H9 (cell line): ENCODE measurements around the gene EEF1A1. TPM values are rescaled to one million over a fixed set of nuclear protein-coding genes. Genes with fewer than 3 reads are reported as not detected.

Experiments
- DNase-seq: peaks from one replicate; pipeline ENCODE4 v3.0.0-alpha.2; 2017
- H2AFZ ChIP-seq: one replicate; pipeline ENCODE4 v1.6.1; 2013; ENCODE audit warnings: mild to moderate bottlenecking, low read length, control low read depth, moderate library complexity
- H2AK5ac ChIP-seq: 2 replicates; pipeline ENCODE4 v1.6.1; 2013; ENCODE audit warnings: low read length, control low read depth, mixed read lengths; ENCODE audit not compliant: insufficient read length
- H2BK120ac ChIP-seq: one replicate; pipeline ENCODE4 v1.6.1; 2013; ENCODE audit warnings: low read depth, mild to moderate bottlenecking, low read length, control low read depth, inconsistent platforms; ENCODE audit not compliant: poor library complexity, severe bottlenecking
- H2BK12ac ChIP-seq: 2 replicates; pipeline ENCODE4 v1.6.1; 2013; ENCODE audit warnings: low read length, control low read depth, mixed read lengths, low read depth; ENCODE audit not compliant: insufficient read length
- H2BK15ac ChIP-seq: 2 replicates; pipeline ENCODE4 v1.6.1; 2013; ENCODE audit warnings: low read depth, low read length, control low read depth
- H2BK20ac ChIP-seq: one replicate; pipeline ENCODE4 v1.6.1; 2013; ENCODE audit warnings: low read depth, mild to moderate bottlenecking, low read length, control low read depth, inconsistent platforms; ENCODE audit not compliant: poor library complexity, severe bottlenecking
- H2BK5ac ChIP-seq: 2 replicates; pipeline ENCODE4 v1.6.1; 2013; ENCODE audit warnings: low read length, control low read depth, mixed read lengths; ENCODE audit not compliant: insufficient read length
- H3K14ac ChIP-seq: 2 replicates; pipeline ENCODE4 v1.6.1; 2013; ENCODE audit warnings: low read length, control low read depth; ENCODE audit not compliant: insufficient read depth
- H3K18ac ChIP-seq: 2 replicates; pipeline ENCODE4 v1.6.1; 2013; ENCODE audit warnings: low read depth, mild to moderate bottlenecking, mixed read lengths, low read length, control low read depth; ENCODE audit not compliant: insufficient read length
- H3K23ac ChIP-seq: 2 replicates; pipeline ENCODE4 v1.6.1; 2013; ENCODE audit warnings: low read length, control low read depth, mixed read lengths, low read depth; ENCODE audit not compliant: insufficient read length
- H3K23me2 ChIP-seq: 2 replicates; pipeline ENCODE4 v1.6.1; 2013; ENCODE audit warnings: low read depth, mild to moderate bottlenecking, mixed read lengths, low read length, control low read depth; ENCODE audit not compliant: insufficient read length, poor library complexity, severe bottlenecking
- H3K27ac ChIP-seq: 2 replicates; pipeline ENCODE4 v1.5.1; 2013; ENCODE audit warnings: low read length, control low read depth, mixed read lengths, low read depth; ENCODE audit not compliant: insufficient read length
- H3K27me3 ChIP-seq: 2 replicates; pipeline ENCODE4 v1.6.1; 2013; ENCODE audit warnings: low read length, control low read depth, inconsistent platforms; ENCODE audit not compliant: insufficient read depth
- H3K4ac ChIP-seq: 2 replicates; pipeline ENCODE4 v1.6.1; 2013; ENCODE audit warnings: low read depth, mild to moderate bottlenecking, control low read depth, inconsistent platforms, low read length, moderate library complexity
- H3K4me1 ChIP-seq: 2 replicates; pipeline ENCODE4 v1.6.1; 2013; ENCODE audit warnings: low read length, control low read depth, inconsistent platforms; ENCODE audit not compliant: insufficient read depth
- H3K4me2 ChIP-seq: 2 replicates; pipeline ENCODE4 v1.6.1; 2013; ENCODE audit warnings: low read length, control low read depth, mixed read lengths; ENCODE audit not compliant: insufficient read length, insufficient read depth
- H3K56ac ChIP-seq: 2 replicates; pipeline ENCODE4 v1.6.1; 2013; ENCODE audit warnings: low read depth, mild to moderate bottlenecking, mixed read lengths, low read length, control low read depth; ENCODE audit not compliant: insufficient read length
- H3K79me1 ChIP-seq: 2 replicates; pipeline ENCODE4 v1.6.1; 2013; ENCODE audit warnings: low read depth, mild to moderate bottlenecking, moderate library complexity, low read length, control low read depth, inconsistent platforms; ENCODE audit not compliant: insufficient read depth, poor library complexity, severe bottlenecking
- H3K79me2 ChIP-seq: 2 replicates; pipeline ENCODE4 v1.6.1; 2013; ENCODE audit warnings: low read length, control low read depth, inconsistent platforms; ENCODE audit not compliant: insufficient read depth
- H3K9ac ChIP-seq: 2 replicates; pipeline ENCODE4 v1.6.1; 2013; ENCODE audit warnings: low read length, control low read depth, mixed read lengths; ENCODE audit not compliant: insufficient read length; ENCODE audit errors: extremely low read depth
- H3K9me3 ChIP-seq: one replicate; pipeline ENCODE4 v1.6.1; 2013; ENCODE audit warnings: low read depth, low read length, inconsistent platforms; ENCODE audit not compliant: control insufficient read depth
- H3T11ph ChIP-seq: one replicate; pipeline ENCODE4 v1.6.1; 2013; ENCODE audit warnings: mild to moderate bottlenecking, low read length, control low read depth, inconsistent platforms
- H4K20me1 ChIP-seq: one replicate; pipeline ENCODE4 v1.6.1; 2013; ENCODE audit not compliant: control insufficient read depth, insufficient read length, insufficient read depth
- H4K5ac ChIP-seq: 2 replicates; pipeline ENCODE4 v1.6.1; 2013; ENCODE audit warnings: low read depth, mild to moderate bottlenecking, mixed read lengths, low read length, control low read depth; ENCODE audit not compliant: insufficient read length
- H4K8ac ChIP-seq: replicated peaks from 2 replicates; pipeline ENCODE4 v1.6.1; 2013; ENCODE audit warnings: low read length, control low read depth, mixed read lengths, low read depth; ENCODE audit not compliant: insufficient read length
- H4K91ac ChIP-seq: 2 replicates; pipeline ENCODE4 v1.6.1; 2013; ENCODE audit warnings: low read depth, mild to moderate bottlenecking, moderate library complexity, mixed read lengths, low read length, control low read depth; ENCODE audit not compliant: insufficient read length
- H3K27ac Mint-ChIP-seq, 3 experiments: 2 replicates in 2 of 3; 3 replicates in 1 of 3; pipeline ENCODE4 v1.8.0; 2020 to 2021; ENCODE audit warnings: mixed read lengths in 3 of 3, mild to moderate bottlenecking in 1 of 3, moderate library complexity in 1 of 3
- H3K27me3 Mint-ChIP-seq: 2 replicates; pipeline ENCODE4 v1.8.0; 2021; ENCODE audit warnings: low read depth, mild to moderate bottlenecking, moderate library complexity, mixed read lengths
- H3K36me3 Mint-ChIP-seq, 3 experiments: 2 replicates in 2 of 3; 3 replicates in 1 of 3; pipeline ENCODE4 v1.8.0; 2020 to 2021; ENCODE audit warnings: low read depth in 3 of 3, mixed read lengths in 3 of 3; ENCODE audit not compliant: insufficient read depth in 1 of 3
- H3K4me1 Mint-ChIP-seq, 2 experiments: 2 replicates each; pipeline ENCODE4 v1.8.0; 2020; ENCODE audit warnings: mixed read lengths in 2 of 2
- H3K4me3 Mint-ChIP-seq, 2 experiments: 2 replicates in 1 of 2; 3 replicates in 1 of 2; pipeline ENCODE4 v1.8.0; 2020 to 2021; ENCODE audit warnings: mild to moderate bottlenecking in 2 of 2, mixed read lengths in 2 of 2, moderate library complexity in 1 of 2
- H3K9me3 Mint-ChIP-seq, 2 experiments: 2 replicates in 1 of 2; 3 replicates in 1 of 2; pipeline ENCODE4 v1.8.0; 2020; ENCODE audit warnings: mild to moderate bottlenecking in 2 of 2, mixed read lengths in 2 of 2, moderate library complexity in 1 of 2
- CTCF ChIP-seq: fragments of 200-600 bp; sonication (generic); conservative IDR thresholded peaks from 3 replicates; pipeline ENCODE4 v1.8.0; 2021; ENCODE audit warnings: antibody characterized with exemption, mild to moderate bottlenecking
- WGBS: extraction: QIAGEN DNeasy Blood & Tissue Kit; methylation state at CpG from one replicate; pipeline ENCODE4 v1.1.7; 2013; ENCODE audit warnings: missing lambda C conversion rate, low lambda C conversion rate, mixed read lengths; ENCODE audit not compliant: insufficient read length; ENCODE audit errors: extremely low coverage; 5-methylcytosine and 5-hydroxymethylcytosine counted together
- total RNA-seq: library from RNA; stranded (reverse); gene quantifications from 2 replicates; pipeline ENCODE4 v1.2.1, GENCODE V29; 2021

Gene EEF1A1
- total RNA-seq, 1 experiment from 2014 or later: 13,057 TPM

DNA sequence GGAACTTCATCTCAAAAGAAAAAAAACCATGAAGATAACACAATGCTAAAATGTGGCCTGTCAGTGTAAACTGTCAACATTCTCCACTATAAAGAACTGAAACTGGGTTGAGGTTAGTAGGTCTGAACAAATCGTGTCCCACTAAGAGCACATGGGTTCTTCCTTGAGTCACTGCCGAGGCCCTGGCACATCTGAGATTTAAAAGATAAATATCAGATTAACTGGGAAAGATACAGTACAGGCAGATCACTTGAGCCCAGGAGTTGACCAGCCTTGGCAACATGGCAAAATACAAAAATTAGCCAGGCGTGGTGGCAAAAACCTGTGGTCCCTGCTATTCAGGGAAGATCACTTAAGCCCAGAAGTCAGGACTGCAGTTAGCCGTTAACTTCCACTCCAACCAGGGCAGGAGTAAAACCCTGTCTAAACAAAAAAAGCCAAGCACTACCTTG is 5.6 kb downstream of the EEF1A1 start:
- no peak overlapping the region for H4K91ac ChIP-seq
- H3K27ac ChIP-seq: peak overlapping the region; percentile 22
- H3K36me3 Mint-ChIP-seq: peaks cover 38 to 64% (median 53%) of the 10 kb centered on the region in 3 experiments
- H3K4me2 ChIP-seq: no peak overlapping the region
- H3T11ph ChIP-seq: no peak overlapping the region
- no peak overlapping the region for H4K8ac ChIP-seq
- no peak overlapping the region for H2BK120ac ChIP-seq
- H3K56ac ChIP-seq: no peak overlapping the region
- H4K5ac ChIP-seq: no peak overlapping the region
- H3K79me2 ChIP-seq: peaks cover 4% of the 10 kb centered on the region; the same call in 1 of the 2 replicates
- no peak overlapping the region for H2AK5ac ChIP-seq
- DNase-seq: peak; percentile 45
- H3K9me3 Mint-ChIP-seq: peaks cover 8% of the 10 kb centered on the region in 2 experiments
- H3K4me1 ChIP-seq: no peaks in the 10 kb centered on the region
- no peak overlapping the region for H2AFZ ChIP-seq
- H3K9ac ChIP-seq: no peak overlapping the region
- H3K9me3 ChIP-seq: no peaks in the 10 kb centered on the region
- H3K27me3 ChIP-seq: no peaks in the 10 kb centered on the region
- peak overlapping the region; percentile 66 to 99 (median 91); a peak in 5 of 7 replicates for H3K27ac Mint-ChIP-seq
- no peak for TF ChIP-seq CTCF
- H3K18ac ChIP-seq: no peak overlapping the region
- H3K14ac ChIP-seq: no peak overlapping the region
- no peak overlapping the region for H3K4ac ChIP-seq
- no peak overlapping the region for H3K23ac ChIP-seq
- H4K20me1 ChIP-seq: no peaks in the 10 kb centered on the region
- no peak overlapping the region for H2BK20ac ChIP-seq
- no CpG with 5 or more reads among the region's 4 CpGs for WGBS
- H3K27me3 Mint-ChIP-seq: peaks cover 9% of the 10 kb centered on the region; the same call in 1 of the 2 replicates
- H3K4me1 Mint-ChIP-seq: peaks cover 18 to 33% of the 10 kb centered on the region in 2 experiments
- no peaks in the 10 kb centered on the region for H3K79me1 ChIP-seq
- H2BK12ac ChIP-seq: no peak overlapping the region
- H2BK15ac ChIP-seq: no peak overlapping the region
- peak overlapping the region in 1 of 2 experiments; percentile 36; a peak in 3 of 5 replicates for H3K4me3 Mint-ChIP-seq
- H3K23me2 ChIP-seq: no peaks in the 10 kb centered on the region
- no peak overlapping the region for H2BK5ac ChIP-seq
